OCI-LY7 (cell line): ENCODE results near the gene DUOXA2.

ENCODE experiments used
- EZH2phosphoT487 ChIP-seq: fragments of 200-600 bp; sonication (generic); IDR thresholded peaks from 2 replicates; pipeline ENCODE4 v1.6.1; 2018; ENCODE audit warnings: low read depth, borderline replicate concordance, mild to moderate bottlenecking, mixed run types, antibody characterized with exemption, low read length, moderate library complexity, mixed read lengths
- TF ChIP-seq, protein P1 (sequence below): fragments of 200-600 bp; sonication (generic); conservative IDR thresholded peaks from 2 replicates; pipeline ENCODE4 v1.5.1; 2014; ENCODE audit warnings: mild to moderate bottlenecking, antibody characterized with exemption, low read length, moderate library complexity, mixed read lengths

DNA sequence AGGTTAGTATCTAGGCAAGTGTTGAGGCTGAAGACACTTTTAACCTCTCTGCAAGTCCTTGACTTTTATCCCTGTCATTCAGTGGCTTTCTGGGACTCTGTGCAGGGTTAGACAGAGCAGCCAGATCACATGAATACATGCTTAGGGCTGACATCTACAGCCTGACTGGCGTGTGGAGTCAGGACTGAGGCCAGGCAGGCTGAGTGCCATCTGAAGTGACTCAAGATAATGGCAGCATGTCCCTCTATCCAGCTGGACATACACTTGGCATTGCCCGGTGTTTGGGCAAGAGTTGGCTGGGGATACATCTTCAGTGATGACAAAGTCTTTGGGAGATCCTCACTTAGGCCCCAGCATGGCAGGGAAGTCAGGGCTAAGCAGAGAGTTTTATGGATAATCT is 22.6 kb upstream of the DUOXA2 start:
- TF ChIP-seq EZH2phosphoT487 = no peak
- TF ChIP-seq, protein P1, sequence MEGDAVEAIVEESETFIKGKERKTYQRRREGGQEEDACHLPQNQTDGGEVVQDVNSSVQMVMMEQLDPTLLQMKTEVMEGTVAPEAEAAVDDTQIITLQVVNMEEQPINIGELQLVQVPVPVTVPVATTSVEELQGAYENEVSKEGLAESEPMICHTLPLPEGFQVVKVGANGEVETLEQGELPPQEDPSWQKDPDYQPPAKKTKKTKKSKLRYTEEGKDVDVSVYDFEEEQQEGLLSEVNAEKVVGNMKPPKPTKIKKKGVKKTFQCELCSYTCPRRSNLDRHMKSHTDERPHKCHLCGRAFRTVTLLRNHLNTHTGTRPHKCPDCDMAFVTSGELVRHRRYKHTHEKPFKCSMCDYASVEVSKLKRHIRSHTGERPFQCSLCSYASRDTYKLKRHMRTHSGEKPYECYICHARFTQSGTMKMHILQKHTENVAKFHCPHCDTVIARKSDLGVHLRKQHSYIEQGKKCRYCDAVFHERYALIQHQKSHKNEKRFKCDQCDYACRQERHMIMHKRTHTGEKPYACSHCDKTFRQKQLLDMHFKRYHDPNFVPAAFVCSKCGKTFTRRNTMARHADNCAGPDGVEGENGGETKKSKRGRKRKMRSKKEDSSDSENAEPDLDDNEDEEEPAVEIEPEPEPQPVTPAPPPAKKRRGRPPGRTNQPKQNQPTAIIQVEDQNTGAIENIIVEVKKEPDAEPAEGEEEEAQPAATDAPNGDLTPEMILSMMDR = no peak
